ENCODE measurements around the gene NTN1.

NTN1 gene

DNA sequence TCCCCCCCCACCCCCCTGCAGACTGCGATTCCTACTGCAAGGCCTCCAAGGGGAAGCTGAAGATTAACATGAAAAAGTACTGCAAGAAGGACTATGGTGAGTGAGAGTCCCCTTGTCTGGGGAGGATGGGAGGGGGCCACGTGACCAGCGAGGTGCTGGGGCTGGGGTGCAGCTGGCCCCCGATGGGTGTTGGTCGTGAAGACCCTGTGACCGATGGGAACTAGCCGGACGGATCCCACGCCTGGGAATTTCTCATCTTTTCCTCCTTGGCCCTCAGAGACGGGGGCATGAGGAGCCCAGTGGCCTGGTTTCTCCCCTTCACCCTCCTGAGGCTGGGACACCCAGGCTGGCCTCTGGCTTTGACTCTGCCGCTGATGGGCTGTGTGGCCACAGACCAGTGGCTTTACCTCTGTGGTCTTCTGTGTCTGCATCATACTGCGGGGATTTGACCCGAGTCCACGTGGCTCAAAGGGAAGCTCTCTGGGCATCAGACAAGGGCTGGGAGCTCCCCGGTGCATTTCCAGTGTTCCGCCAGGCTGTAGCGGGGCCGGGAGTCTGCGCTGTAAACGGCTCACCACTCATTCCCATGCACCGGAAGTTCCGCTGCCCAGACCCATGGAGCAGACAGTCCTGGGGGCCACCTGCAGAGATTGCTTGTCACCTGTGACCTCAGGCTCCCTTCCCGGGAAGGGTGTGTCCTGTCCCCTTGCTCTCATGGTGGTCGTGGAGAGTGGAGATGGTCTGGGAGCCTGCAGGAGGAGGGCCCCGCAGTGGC, 200.0 kb downstream of the NTN1 start:
- FAIRE-seq = no peak

DNA sequence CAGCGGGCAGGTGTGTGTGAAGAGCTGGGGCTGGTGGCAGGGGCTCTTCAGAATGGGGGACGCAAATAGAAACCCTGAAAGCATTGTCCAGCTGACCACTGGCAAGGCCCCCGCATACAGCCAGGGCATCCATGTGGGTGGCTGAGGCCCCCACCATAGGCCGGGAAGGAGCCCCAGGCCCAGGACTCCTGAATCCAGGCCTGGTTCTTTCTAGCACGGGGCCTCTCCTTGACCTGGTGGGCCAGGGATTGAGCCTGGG, 200.5 kb downstream of the NTN1 start:
- no peak for FAIRE-seq

DNA sequence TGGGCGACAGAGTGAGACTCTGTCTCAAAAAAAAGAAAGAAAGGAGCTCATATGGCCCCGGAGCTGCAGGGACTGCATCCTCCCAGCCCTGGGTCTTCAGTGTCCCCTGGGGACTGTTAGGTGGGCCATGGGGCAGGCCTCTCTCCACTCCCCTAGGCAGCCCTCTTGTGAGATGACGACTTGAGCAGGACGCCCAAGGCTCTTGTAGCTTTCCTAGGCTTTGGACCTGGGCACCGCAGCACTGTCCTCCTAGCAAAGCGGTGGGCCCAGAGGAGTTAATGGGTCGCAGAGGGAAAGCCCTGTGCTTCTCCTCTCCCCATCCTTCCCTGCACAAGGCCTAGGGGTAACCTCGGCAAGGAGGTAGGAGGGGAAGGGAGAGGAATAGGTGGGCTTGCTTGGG, 202.2 kb downstream of the NTN1 start:
- FAIRE-seq = no peak

DNA sequence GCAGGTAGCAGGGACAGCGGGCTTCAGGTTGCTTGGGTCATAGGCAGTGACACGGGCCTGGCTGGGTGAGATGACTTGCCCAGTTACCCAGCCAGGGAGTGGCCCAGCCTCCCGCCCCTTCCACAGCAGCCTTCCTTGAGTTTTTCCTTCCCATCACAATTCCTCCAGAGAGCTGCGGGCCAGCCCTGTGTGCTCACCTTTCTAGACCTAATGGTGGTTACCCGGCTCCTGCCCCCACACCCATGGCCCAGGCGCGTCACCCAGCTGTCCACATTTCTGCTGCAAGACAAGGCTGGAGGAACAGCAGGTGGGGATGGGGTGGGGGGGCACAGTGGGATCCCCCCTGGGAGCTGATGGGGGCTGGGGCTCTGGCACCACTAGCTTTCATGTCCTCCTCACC, 203.2 kb downstream of the NTN1 start:
- FAIRE-seq = no peak

DNA sequence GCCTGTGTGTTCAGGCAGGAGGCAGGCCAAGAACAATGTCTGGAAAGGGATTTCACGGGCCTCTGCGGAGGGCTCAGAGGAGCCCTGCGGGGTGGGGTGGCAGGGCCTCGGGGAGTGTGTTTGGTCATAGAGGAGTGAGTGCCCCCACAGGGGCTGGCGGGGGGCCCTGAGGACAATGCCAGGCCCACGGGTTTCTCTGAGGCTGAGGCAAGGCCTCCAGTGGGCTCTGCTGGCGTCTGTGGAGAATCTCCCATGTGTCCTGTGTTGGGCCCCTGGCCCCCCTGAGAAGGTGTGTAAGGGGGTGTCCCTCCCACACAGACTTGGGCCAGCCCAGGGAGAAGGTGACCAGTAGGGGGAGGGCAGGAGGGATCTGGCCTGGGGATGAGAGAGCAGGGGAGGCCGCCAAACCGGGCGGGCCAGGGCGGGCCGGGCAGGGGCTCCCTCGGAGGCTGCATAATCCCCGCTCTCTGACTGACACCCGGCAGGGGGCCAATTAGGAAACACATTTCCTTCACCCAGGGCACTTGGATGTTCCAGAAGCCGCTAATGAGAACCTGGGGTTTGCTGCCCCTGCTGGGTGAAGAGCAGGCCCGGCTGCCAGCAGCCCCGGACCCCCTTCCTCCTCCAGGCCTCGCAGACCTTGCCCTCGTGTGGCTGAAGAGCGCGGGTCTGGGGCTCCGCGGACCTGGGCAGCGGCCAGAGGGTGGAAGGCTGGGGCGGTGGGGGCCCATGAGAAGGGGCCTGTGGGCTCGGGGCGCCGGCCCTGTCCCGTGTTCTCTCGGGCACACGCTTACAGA, 204.2 kb downstream of the NTN1 start:
- no peak for FAIRE-seq

DNA sequence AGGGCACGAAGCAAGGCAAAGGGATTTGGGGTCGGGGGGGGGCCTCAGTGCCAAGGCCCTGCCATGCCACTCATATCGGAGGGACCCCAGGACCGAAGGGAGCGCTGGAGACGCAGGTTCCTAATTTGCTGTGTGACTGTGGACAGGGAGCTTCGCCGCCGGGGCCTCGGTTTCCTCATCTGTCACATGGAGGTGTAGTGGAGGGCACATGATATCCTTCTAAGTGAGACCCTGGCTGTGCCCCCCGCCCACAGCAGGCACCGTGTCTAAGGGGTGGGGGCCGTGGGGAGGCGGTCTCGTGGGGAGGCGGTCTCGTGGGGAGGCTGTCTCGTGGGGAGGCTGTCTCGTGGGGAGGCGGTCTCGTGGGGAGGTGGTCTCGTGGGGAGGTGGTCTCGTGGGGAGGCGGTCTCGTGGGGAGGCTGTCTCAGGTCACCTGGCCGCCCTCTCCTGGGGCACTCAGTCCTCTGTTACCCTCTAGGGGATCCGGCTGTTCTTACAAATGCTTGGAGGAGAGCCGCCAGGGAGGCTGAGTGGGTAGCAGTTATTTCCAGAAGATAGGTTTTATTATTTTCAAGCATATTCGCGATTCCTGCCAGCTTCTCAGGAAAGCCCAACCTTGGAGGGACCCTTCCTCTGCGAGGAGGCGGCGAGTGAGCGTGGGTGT, 205.0 kb downstream of the NTN1 start:
- no peak for FAIRE-seq

DNA sequence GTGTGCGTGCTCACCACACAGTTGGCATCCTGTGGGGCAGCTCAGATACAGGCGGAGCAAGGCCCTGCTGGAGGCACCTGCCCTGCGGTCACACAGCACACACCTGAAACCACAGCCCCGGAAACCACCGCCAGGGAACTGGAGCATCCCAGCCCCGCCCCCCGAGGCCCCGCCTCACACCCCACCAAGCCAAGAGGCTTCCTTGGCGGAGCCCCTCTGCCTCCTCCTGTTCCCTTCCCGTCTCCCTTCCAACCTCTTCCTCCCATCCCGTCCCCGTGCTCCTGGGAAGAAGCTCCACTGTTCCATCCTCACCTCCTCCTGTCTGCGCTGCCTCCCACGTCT, 205.5 kb downstream of the NTN1 start:
- FAIRE-seq = no peak

DNA sequence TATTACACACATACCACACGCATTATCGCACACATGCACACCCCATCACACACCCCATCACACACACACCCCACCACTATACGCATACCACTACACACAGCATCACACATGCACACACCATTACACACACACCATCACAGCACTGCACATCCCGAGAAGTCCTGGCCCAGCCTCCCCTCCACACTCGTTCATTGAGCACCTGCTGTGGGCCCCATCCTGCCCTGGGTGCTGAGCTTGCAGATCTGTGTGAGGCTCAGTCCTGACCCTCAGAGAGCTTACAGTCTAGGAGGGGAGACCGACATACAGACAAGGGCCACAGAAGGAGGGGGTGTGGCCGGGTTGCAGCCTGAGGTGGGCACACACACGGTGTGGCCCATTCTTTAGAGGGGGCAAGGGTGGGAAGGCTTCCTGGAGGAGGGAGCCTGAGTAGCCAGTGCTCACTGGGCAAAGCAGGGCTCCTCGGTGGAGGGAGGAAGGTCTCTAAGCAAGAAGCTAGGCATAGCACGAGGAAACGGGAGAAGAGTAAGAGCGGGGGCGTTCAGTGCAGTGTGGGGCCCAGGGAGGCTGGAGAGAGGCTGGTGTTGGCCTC, 206.6 kb downstream of the NTN1 start:
- no peak for FAIRE-seq

DNA sequence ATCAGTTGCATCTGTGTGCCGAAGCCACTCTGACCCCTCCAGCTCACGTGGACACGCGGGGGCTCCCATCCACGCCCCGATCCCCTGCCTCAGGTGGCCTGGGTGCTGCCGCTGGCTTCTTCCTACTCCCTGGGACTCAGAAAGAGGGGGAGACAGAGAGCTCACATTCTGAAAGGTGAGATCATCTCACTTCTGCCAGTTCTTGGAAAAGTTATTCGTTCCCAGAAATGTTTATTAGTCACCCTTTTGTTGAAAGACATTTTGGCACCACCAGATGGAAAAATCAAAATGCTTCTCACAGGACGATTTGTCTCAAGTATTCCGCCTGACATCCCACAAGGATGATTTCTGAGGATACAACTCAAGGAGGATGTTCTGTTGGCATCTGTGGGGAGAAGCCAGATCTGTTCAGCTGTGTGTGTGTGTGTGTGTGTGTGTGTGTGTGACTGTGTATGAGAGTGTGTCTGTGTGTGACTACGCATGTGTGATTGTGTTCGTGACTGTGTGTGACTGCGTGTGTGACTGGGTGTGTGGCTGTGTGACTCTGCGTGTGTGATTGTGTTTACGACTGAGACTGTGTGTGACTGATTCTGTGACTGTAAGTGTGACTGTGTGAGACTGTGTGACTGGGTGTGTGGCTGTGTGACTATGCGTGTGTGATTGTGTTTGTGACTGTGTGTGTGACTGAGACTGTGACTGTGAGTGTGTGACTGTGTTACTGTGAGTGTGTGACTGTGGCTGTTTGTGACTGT, 207.3 kb downstream of the NTN1 start:
- no peak for FAIRE-seq

DNA sequence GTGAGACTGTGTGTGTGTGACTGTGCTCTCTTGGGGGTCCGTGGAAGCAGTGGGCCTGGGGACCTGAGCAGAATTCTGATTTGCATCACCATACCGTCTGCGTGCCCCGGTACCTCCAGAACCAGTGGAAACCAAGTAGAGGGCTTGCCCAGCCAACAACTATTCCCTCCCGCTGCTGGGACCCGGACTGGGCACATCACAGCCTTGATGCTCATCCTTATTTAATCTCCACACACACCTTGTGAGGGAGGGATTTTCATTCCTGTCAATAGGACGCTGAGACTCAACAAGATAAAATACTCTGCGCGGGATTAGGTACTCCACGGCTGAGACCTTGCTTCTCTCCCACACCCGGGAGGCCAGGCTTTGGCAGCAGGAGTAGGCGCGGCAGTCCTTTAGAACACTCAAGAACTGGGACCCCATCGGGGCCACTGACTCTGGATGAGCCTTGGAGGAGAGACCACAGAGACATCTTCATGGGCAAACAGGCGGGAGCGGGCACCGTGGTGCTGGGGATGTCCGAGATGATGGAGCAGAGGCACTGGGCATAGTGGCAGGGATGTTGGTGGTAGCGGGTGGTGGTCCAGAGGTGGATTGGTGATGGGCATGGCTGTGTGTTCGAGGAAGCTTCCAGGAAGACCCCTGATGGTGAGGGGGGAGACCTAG, 208.0 kb downstream of the NTN1 start:
- FAIRE-seq = no peak

DNA sequence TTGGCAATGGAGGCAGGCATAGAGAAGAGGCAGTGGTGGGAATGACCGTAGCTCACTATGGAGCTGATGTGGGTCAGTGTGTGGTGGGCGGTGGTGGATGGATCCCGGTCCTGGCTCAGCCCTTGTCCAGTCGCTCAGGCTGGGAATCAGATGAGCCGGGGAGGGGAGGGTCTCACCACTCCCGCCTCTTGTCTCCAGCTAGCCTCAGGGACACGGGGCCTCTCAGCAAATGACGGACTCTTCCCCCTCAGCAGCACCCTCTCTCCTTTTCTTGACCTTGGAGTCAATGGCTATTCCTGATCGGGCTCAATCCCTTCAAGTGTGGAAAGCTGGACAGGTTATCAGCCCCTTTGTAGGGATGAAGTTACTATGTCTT, 208.5 kb downstream of the NTN1 start:
- FAIRE-seq = no peak

DNA sequence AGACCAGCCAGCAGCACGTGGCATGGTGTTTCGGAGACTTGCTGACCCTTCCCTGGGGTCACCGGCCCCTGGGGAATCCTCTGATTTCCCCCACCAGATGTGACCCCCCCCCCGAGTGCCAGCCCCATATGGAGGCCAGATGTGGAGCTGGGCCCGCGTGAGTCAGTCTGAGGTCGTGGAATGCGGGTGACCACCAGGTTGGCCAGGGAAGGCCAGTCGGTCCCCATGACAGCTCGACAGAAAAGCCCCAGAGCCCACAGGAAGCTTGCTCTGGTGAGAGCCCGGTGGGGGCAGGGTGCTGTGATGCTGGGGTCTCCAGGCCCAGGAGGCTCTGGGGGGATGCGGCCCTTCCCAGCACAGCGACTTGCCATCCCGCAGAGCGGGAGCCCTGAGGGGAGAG, 209.0 kb downstream of the NTN1 start:
- no peak for FAIRE-seq

DNA sequence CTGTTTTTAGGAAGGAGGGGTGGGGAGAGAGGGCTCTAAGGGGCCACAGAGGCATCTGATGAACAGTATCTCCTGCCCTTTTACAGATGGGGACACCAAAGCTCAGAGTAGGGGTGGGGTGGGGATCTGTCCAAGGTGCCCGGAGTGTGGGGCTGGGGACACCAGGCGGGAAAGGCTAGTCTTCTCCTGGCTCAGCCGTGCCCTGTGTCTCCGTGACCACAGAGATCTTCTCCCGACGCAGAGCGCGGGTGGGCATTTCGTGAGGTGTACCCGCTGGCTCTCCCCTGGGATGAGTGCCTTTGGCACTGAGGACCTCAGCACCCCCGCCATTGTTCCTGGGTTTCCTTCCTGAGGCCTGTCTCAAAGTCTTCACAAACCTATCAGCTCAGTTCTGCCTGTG, 209.6 kb downstream of the NTN1 start:
- FAIRE-seq = no peak

DNA sequence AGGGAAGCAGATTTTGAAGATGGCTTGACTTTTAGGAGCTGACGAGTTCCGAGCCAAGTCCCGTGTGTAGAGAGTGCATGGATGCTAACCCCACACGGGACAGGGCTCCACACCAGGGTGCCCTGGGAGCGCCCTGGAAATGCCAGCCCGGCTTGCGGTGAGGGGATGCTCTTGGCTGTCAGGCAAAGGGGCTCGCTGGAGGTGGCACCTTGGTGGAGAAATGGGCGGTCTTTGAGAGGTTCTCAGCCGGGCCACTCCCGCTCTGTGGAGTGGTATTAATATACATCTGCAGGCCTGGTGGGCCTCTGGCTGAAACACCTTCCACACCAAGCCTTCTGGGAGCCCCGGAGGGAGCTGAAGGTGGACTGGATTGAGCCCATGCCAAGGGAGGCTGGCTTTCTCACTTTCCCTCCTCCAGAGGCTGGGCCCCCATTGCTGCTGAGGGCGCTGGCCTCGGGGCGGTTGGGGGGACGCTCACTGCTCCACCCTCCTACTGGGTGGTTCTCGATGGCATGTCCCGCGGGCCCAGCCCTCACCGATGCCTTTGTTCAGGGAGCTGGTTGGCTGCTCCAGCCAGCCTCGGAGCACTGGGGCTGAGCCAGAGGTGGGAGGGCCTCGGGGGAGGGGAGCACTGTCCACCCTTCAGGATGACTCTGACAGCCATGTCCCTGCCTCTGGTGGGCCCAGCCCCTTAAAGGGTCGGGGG, 210.3 kb downstream of the NTN1 start:
- FAIRE-seq = no peak

DNA sequence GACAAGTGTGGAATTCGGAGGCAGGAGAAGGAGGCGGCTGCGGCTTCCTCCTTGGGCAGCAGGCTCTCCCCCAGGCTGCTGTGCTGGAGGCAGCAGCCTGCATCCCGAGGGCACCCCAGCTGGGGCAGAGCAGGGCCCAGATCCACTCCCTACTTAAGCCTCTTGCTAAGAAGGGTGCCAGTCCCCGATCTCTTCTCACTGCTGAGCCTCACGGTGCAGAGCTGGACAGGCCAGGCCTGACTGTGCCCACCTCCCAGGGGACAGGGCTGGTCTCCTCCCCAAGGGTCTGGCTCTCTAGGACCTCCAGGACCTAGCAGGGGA, 210.8 kb downstream of the NTN1 start:
- no peak for FAIRE-seq

DNA sequence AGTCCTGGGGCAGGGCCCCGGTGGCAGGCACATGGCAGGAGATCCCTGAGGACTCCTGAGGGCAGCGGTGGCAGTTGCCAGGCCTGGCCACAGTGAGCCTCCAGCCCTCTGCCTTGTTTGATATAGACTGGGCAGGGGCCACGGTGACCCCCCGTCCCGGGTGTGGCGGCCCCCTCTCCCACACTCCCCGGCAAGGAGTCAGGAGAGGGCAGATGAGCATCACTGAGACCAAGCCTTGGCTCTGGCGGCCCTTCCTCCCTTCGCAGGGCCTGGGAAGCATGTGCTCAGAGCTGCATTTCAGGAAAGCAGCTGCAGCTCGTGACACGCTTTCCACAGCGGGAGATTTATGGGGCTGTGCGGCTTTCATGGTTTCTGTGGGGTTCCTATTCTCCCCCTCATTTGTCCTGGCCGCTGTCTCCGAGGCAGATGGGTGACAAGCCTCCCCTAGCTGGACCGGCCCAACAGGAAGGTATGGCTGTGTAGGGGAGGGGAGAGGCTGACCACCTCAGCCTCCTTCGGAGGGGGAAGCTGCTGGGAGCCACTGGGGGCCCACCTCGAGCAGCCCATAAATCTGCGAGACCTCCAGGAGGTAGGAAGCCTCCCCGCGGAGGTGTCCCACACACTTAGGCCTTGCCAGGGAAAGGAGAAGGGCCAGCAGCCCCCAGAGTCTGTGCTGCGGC, 211.4 kb downstream of the NTN1 start:
- FAIRE-seq = no peak

DNA sequence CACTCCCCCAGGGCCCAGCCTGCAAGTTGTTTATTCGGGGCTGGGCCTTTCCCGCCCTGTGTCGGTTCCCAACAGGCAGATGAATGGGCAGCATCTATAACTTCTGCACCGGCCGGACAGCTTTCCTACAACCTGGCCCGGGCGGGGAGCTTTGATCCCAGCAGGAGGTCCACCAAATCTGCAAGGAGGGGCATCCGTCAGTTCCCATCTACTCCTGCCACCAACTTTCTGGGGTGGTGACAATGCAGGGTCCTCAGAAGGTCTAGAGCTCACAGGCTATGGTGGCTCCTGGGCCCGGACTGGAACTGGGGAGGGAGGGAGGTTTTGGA, 211.9 kb downstream of the NTN1 start:
- FAIRE-seq = no peak

DNA sequence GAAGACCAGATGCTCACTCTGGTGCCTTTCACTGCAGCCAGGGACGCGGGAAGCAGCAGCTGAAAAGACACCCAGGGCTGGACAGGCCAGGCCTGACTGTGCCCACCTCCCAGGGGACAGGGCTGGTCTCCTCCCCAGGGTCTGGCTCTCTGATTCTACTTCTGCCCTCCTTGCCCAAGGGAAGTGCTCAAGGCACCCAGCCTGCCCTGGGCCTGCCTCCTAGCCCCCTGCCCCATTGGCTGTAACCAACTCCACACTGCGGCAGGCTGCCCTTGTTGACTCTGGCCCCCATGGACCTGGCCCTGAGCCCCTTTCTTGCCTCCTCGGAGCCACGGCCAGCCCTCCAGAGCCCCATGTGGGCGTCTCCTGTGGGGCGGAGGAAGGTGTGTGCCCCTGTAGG, 212.5 kb downstream of the NTN1 start:
- no peak for FAIRE-seq

DNA sequence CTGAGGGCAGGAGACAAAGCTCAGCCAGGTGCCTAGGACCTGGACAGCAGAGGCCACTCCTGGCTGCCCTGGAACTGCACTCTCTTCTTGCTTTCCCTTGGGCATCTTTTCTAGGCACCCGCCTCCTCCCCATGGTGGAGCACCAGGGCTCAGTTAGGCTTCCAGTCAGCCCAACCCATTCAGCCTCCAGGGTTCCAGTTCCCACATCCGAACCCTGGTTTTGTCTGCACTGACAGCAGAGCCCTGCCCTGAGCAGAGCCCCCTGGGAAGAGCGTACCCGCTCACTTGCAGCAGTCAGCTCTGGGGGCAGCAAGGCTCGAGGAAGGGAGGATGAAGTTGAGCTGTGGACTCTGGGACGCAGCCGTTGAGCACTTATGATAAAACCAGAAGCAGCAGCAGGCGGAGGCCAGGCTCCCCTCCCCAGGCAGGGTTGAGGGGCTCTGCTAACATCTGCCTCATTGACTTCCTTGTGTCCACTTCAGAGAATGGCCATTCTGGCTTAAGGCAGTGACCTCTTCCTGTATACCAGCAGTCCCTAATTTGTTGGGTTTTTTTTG, 213.2 kb downstream of the NTN1 start:
- FAIRE-seq = no peak

DNA sequence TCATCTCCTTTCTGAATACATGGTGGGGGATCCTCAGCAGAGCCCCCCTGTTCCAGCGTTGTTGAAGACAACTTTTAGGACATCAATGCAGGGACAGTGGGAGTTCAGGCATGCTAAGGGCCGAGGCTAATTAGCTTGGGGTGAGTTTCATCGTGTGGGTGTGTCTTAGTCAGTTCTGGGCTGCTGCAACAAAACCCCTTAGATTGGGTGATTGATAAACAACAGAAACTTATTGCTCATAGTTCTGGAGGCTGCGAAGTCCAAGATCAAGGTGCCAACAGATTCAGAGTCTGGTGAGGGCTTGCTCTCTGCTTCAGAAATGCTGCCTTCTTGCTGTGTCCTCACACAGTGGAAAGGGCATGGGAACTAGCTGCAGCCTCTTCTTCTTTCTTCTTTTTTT, 214.0 kb downstream of the NTN1 start:
- no peak for FAIRE-seq

DNA sequence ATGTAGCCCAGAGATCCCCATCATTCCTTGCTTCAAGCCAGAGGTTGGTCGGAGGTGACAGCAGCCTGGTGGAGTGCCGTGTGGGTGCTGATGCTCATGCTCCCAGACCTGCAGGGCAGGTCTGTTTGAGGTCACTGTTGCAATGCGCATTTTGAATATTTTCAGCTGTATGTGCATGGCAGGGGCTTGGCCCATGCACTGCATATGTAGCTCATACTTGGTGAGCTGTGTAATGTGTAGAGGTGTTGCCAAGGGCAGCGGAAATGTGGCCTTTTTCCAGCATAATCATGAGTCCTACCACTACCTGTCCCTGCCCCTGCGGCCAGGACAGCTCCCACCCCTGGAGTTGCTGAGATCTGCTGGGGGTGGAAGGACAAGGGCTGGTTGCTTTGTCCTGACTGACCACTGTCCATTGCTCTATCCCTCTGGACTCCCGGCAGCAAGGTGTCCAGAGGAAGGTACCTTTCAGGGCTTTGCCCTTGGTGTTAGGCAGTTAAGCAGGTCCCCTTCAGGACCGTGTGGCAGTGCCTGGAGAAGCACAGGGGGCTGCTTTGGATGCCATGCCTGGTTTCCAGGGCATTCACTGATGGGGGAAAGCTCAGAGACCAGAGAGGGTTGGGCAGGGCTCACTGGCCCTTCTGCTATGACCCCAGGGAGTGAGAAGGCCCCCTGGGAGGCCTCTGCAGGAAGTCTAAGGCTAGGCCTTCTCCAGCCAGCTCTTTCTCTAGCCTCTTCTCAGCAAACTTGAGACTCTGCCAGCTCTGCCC, 215.2 kb downstream of the NTN1 start:
- FAIRE-seq = no peak
